IMR-90 (cell line): ENCODE results near the gene HES6. TPM values are rescaled to one million over a fixed set of nuclear protein-coding genes. Genes with fewer than 3 reads are reported as not detected.

Experiments
- ATAC-seq: fragments of 200-7000 bp; cut with Tn5 transposase; 2 replicates; pipeline ENCODE4 v1.9.1; 2020; ENCODE audit warnings: low read depth, mild to moderate bottlenecking, moderate library complexity
- BruUV-seq: library from RNA; stranded (reverse); fragments of 400-500 nt; replicated peaks from 2 replicates; lab custom pipeline; 2021; lab: Mats Ljungman, UMichigan
- CTCF ChIA-PET: fragments of 300-600 bp; formaldehyde crosslinking; extraction: SDS; loops from one replicate; lab custom pipeline; 2021; ENCODE audit warnings: antibody characterized with exemption; lab: Yijun Ruan, JAX
- POLR2A ChIA-PET: fragments of 300-600 bp; sonication (Branson Sonifier 250); formaldehyde crosslinking; loops from one replicate; lab custom pipeline; 2022; ENCODE audit warnings: antibody characterized with exemption; ENCODE audit not compliant: unreplicated experiment; lab: Charles Lee
- DNase-seq: peaks from one replicate; pipeline ENCODE4 v3.0.0; 2013
- H2AFZ ChIP-seq: replicated peaks from 2 replicates; pipeline ENCODE3; 2013; ENCODE audit warnings: low read length, mild to moderate bottlenecking; ENCODE audit not compliant: poor library complexity
- H2AK5ac ChIP-seq: 2 replicates; pipeline ENCODE4 v1.6.1; 2013; ENCODE audit warnings: low read depth, low read length, inconsistent platforms
- H2AK9ac ChIP-seq: replicated peaks from 2 replicates; pipeline ENCODE3; 2013; ENCODE audit warnings: mild to moderate bottlenecking, low read depth, low read length, moderate library complexity; ENCODE audit not compliant: poor library complexity
- H2BK120ac ChIP-seq: 2 replicates; pipeline ENCODE4 v1.6.1; 2013; ENCODE audit warnings: low read depth, low read length, inconsistent platforms
- H2BK15ac ChIP-seq: 3 replicates; pipeline ENCODE4 v1.6.1; 2013; ENCODE audit warnings: low read depth, low read length, inconsistent platforms
- H2BK20ac ChIP-seq: 2 replicates; pipeline ENCODE4 v1.6.1; 2013; ENCODE audit warnings: low read depth, mild to moderate bottlenecking, inconsistent platforms, low read length, moderate library complexity
- H2BK5ac ChIP-seq: 2 replicates; pipeline ENCODE4 v1.6.1; 2013; ENCODE audit warnings: mild to moderate bottlenecking, low read depth, low read length, inconsistent platforms; ENCODE audit not compliant: poor library complexity, severe bottlenecking
- H3K14ac ChIP-seq: replicated peaks from 2 replicates; pipeline ENCODE4 v1.6.1; 2013; ENCODE audit warnings: low read depth, low read length, inconsistent platforms
- H3K18ac ChIP-seq: 2 replicates; pipeline ENCODE4 v1.6.1; 2013; ENCODE audit warnings: low read depth, low read length, control low read depth
- H3K23ac ChIP-seq: 2 replicates; pipeline ENCODE4 v1.6.1; 2013; ENCODE audit warnings: low read depth, low read length, inconsistent platforms
- H3K27ac ChIP-seq: 2 replicates; pipeline ENCODE4 v1.5.1; 2013; ENCODE audit warnings: mild to moderate bottlenecking, control low read depth, low read length; ENCODE audit not compliant: insufficient read depth
- H3K27me3 ChIP-seq: 2 replicates; pipeline ENCODE4 v1.6.1; 2013; ENCODE audit warnings: low read length; ENCODE audit not compliant: control insufficient read depth, insufficient read depth
- H3K36me3 ChIP-seq: 2 replicates; pipeline ENCODE4 v1.6.1; 2013; ENCODE audit warnings: low read length, mixed read lengths; ENCODE audit not compliant: control insufficient read depth, insufficient read depth
- H3K4ac ChIP-seq: 2 replicates; pipeline ENCODE4 v1.6.1; 2013; ENCODE audit warnings: low read depth, low read length, inconsistent platforms
- H3K4me1 ChIP-seq: 2 replicates; pipeline ENCODE4 v1.6.1; 2013; ENCODE audit warnings: low read length, mixed read lengths; ENCODE audit not compliant: control insufficient read depth, insufficient read depth
- H3K4me2 ChIP-seq: 2 replicates; pipeline ENCODE4 v1.6.1; 2013; ENCODE audit warnings: low read depth, mild to moderate bottlenecking, control low read depth, low read length, moderate library complexity
- H3K4me3 ChIP-seq: 2 replicates; pipeline ENCODE4 v1.5.1; 2013; ENCODE audit warnings: low read depth, mild to moderate bottlenecking, control low read depth, low read length, moderate library complexity; ENCODE audit not compliant: insufficient read depth
- H3K56ac ChIP-seq: 2 replicates; pipeline ENCODE4 v1.6.1; 2013; ENCODE audit warnings: low read length, inconsistent platforms; ENCODE audit not compliant: insufficient read depth; ENCODE audit errors: extremely low read depth
- H3K79me1 ChIP-seq, 2 experiments: 2 replicates each; pipeline ENCODE4 v1.6.1; 2013; ENCODE audit warnings: low read length in 2 of 2, inconsistent platforms in 1 of 2, low read depth in 1 of 2
- H3K9ac ChIP-seq: 2 replicates; pipeline ENCODE4 v1.6.1; 2013; ENCODE audit warnings: low read depth, low read length, control low read depth
- H3K9me1 ChIP-seq: 2 replicates; pipeline ENCODE4 v1.6.1; 2013; ENCODE audit warnings: low read length, inconsistent platforms; ENCODE audit not compliant: insufficient read depth
- H3K9me3 ChIP-seq: 2 replicates; pipeline ENCODE4 v1.6.1; 2013; ENCODE audit warnings: low read length; ENCODE audit not compliant: control insufficient read depth, insufficient read depth
- H4K20me1 ChIP-seq: 2 replicates; pipeline ENCODE4 v1.6.1; 2013; ENCODE audit warnings: low read length, inconsistent platforms; ENCODE audit not compliant: insufficient read depth
- H4K5ac ChIP-seq: 2 replicates; pipeline ENCODE4 v1.6.1; 2013; ENCODE audit warnings: mild to moderate bottlenecking, low read depth, low read length, control low read depth
- H4K8ac ChIP-seq, 2 experiments: 2 replicates each; pipeline ENCODE4 v1.6.1; 2013; ENCODE audit warnings: low read depth in 2 of 2, low read length in 2 of 2, control low read depth in 1 of 2, inconsistent platforms in 1 of 2
- H4K91ac ChIP-seq: 2 replicates; pipeline ENCODE4 v1.6.1; 2013; ENCODE audit warnings: low read depth, low read length, inconsistent platforms; ENCODE audit not compliant: insufficient read depth
- NFE2L2 ChIP-seq: fragments of 150-350 bp; IDR thresholded peaks from 2 replicates; pipeline ENCODE4 v1.6.1; 2016; ENCODE audit warnings: low read depth, mild to moderate bottlenecking, low read length
- RAD21 ChIP-seq: IDR thresholded peaks from 2 replicates; pipeline ENCODE4 v1.6.1; 2012; ENCODE audit warnings: low read length, improper control_type of control experiment
- WGBS, 2 experiments: methylation state at CpG; one replicate each; pipeline versions ENCODE4 v1.1.5 to v1.1.7; 2013; ENCODE audit warnings: missing lambda C conversion rate in 2 of 2; ENCODE audit not compliant: insufficient read length in 1 of 2; ENCODE audit errors: extremely low coverage in 2 of 2; 5-methylcytosine and 5-hydroxymethylcytosine counted together
- dilution Hi-C: fragments of 300-500 bp; cut with HindIII; formaldehyde crosslinking; loops from one replicate; pipeline ENCODE4 v1.14.3; 2018; ENCODE audit warnings: low sequenced_read_pairs; ENCODE audit not compliant: unreplicated experiment
- in situ Hi-C: fragments of 300-500 bp; cut with MboI; formaldehyde crosslinking; loops from 3 replicates; pipeline ENCODE4 v1.14.3; 2019; ENCODE audit warnings: low sequenced_read_pairs, inconsistent platforms, mixed read lengths
- intact Hi-C: fragments of 100-400 bp; cut with micrococcal nuclease; formaldehyde crosslinking; loops from 2 replicates; pipeline ENCODE4 v1.10.0; 2022
- polyA plus RNA-seq, 3 experiments: library from polyadenylated mRNA; depleted of rRNA; stranded (reverse); fragments of >200 nt; gene quantifications; 2 replicates each; pipeline ENCODE4 v1.2.3, GENCODE V29; 2012; ENCODE audit warnings: low replicate concordance in 1 of 3
- total RNA-seq: library from RNA; depleted of rRNA; stranded (reverse); fragments of >200 nt; gene quantifications from 2 replicates; pipeline ENCODE4 v1.2.3, GENCODE V29; 2012

The HES6 gene
- total and polyA plus RNA-seq, 2 of the 4 experiments (the other 2 are of a cell fraction) = 1.3 to 3.3 TPM

- H3K56ac ChIP-seq = no peak overlapping the region
- H3K27ac ChIP-seq = no peak overlapping the region
- no peak overlapping the region for H2BK120ac ChIP-seq
- TF ChIP-seq RAD21 (no peak), NFE2L2 (no peak)
- intact Hi-C loops (loop anchor here (10.0 kb wide), 1 partner anchor 485 kb away; no protein-coding TSS in a partner anchor), dilution Hi-C loops (no loop called here), in situ Hi-C loops (loop anchor here (5.0 kb wide), 1 partner anchor 402 kb away; the partner anchor contains the start of gene RAMP1)
- no peak for DNase-seq
- no peak overlapping the region for H3K4me2 ChIP-seq
- H2AFZ ChIP-seq = no peak overlapping the region
- no peak for ATAC-seq
- H3K4me1 ChIP-seq = peaks cover 5% of the 10 kb centered on the region; the same call in 1 of the 2 replicates
- H3K79me1 ChIP-seq = no peaks in the 10 kb centered on the region
- H3K36me3 ChIP-seq = peaks cover 18% of the 10 kb centered on the region
- H3K9ac ChIP-seq = no peak overlapping the region
- no peak overlapping the region for H4K5ac ChIP-seq
- H4K20me1 ChIP-seq = 0 out of 2 replicates have a peak, but pooled peaks cover 4% of the 10 kb centered on the region
- CTCF ChIA-PET = interaction anchor here (1.1 kb wide), 1 partner anchor 15 kb away, joined by 3 read pairs; no protein-coding TSS in a partner anchor
- BruUV-seq = no TSS peak
- no peak overlapping the region for H2AK9ac ChIP-seq
- H2BK20ac ChIP-seq = no peak overlapping the region
- H3K9me1 ChIP-seq = no peaks in the 10 kb centered on the region
- H3K18ac ChIP-seq = no peak overlapping the region
- no peak overlapping the region for H2BK5ac ChIP-seq
- H3K4ac ChIP-seq = no peak overlapping the region
- WGBS, 2 experiments = 95% methylated on average over 7 of the region's 21 CpGs; no CpG with 5 or more reads in 1 of the 2 experiments
- no peaks in the 10 kb centered on the region for H3K27me3 ChIP-seq
- no peak overlapping the region for H3K23ac ChIP-seq
- no peak overlapping the region for H4K8ac ChIP-seq
- no peak overlapping the region for H4K91ac ChIP-seq
- H3K4me3 ChIP-seq = no peak overlapping the region
- H3K9me3 ChIP-seq = no peaks in the 10 kb centered on the region
- POLR2A ChIA-PET = interaction anchor here (0.6 kb wide), 1 partner anchor 219 kb away, joined by 3 read pairs; no protein-coding TSS in a partner anchor
- H2BK15ac ChIP-seq = no peak overlapping the region
- no peak overlapping the region for H2AK5ac ChIP-seq
- H3K14ac ChIP-seq = no peak overlapping the region
These were observed 19.5 kb upstream of the HES6 start for GRCh38 chr2:238259061-238260020.
